ENCODE results near the gene THAP7. TPM values are rescaled to one million over a fixed set of nuclear protein-coding genes. Genes with fewer than 3 reads are reported as not detected.
A peak's percentile ranks its signal among the peaks of the same experiment; 100 is the strongest.
"Not testable (repeated sequence)": the region's sequence is repeated elsewhere in the genome, so short reads cannot be mapped to it uniquely, and the experiment has no call there.

THAP7 gene
- total RNA-seq, 1 experiment from 2014 or later = 24.6 TPM

DNA sequence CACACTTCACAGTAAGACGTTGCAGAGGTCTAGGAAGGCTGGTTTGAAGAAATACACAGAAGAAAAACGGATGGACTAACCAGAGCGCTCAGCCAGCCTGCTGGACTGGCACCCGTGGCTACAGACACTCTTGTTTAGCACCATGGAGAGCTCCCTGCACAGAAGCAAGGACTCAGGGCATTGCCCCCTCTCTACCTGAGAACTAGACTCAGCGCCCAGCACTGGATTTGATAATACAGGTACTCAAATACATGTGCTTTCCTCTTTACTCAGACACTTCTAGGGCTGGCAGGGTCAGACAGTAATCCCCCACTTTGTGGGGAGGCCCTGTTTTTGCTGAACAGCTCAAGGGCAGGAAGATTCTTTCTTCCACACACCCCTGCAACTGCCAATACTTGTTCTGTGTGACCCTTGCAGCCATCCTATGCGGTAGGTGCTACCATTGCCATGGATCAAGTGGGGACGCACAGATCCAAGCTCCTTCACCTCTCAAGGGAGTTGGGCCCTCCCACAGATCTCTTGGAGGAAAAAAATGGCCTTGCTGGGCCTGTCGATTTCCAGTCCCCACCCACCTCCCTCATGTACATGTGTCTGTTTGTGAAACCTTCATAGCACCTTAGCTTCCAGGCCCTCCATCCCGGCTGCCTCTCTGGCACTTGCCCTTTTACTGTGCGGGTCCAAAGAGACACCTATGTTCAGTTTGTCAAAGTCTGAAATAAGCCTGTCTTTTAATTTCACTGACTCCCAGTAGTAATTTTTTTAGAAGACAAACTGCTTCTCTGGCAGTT, 7.9 kb upstream of the THAP7 start:
- no CpG with 5 or more reads among the region's 10 CpGs for WGBS (ENCODE audit: extremely low coverage, insufficient read length, low lambda C conversion rate)
- TF ChIP-seq, protein P1, sequence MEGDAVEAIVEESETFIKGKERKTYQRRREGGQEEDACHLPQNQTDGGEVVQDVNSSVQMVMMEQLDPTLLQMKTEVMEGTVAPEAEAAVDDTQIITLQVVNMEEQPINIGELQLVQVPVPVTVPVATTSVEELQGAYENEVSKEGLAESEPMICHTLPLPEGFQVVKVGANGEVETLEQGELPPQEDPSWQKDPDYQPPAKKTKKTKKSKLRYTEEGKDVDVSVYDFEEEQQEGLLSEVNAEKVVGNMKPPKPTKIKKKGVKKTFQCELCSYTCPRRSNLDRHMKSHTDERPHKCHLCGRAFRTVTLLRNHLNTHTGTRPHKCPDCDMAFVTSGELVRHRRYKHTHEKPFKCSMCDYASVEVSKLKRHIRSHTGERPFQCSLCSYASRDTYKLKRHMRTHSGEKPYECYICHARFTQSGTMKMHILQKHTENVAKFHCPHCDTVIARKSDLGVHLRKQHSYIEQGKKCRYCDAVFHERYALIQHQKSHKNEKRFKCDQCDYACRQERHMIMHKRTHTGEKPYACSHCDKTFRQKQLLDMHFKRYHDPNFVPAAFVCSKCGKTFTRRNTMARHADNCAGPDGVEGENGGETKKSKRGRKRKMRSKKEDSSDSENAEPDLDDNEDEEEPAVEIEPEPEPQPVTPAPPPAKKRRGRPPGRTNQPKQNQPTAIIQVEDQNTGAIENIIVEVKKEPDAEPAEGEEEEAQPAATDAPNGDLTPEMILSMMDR (conservative IDR thresholded peaks at IDR 0.05) = no peak
- Histone ChIP-seq H3K9ac (ENCODE audit: extremely low read depth, insufficient read length, low read length) (no peak overlapping the region), H4K91ac (ENCODE audit: insufficient read length, low read depth, low read length) (no peak overlapping the region), H3K27ac (ENCODE audit: insufficient read length, low read depth, low read length) (no peak overlapping the region), H3K79me1 (ENCODE audit: insufficient read depth, low read depth, low read length, poor library complexity, severe bottlenecking) (no peaks in the 10 kb centered on the region), H3T11ph (ENCODE audit: low read length) (no peak overlapping the region), H3K79me2 (ENCODE audit: insufficient read depth, low read length) (no peaks in the 10 kb centered on the region), H3K4me1 (ENCODE audit: insufficient read depth, low read length) (peaks cover 3% of the 10 kb centered on the region; the same call in 1 of the 2 replicates), H3K56ac (ENCODE audit: insufficient read length, low read depth, low read length) (no peak overlapping the region), H3K23ac (ENCODE audit: insufficient read length, low read depth, low read length) (no peak overlapping the region), H3K27me3 (ENCODE audit: insufficient read depth, low read length) (no peaks in the 10 kb centered on the region), H3K23me2 (ENCODE audit: insufficient read length, low read depth, low read length, poor library complexity, severe bottlenecking) (peaks cover 7% of the 10 kb centered on the region), H2AK5ac (ENCODE audit: insufficient read length, low read length) (no peak overlapping the region), H2BK12ac (ENCODE audit: insufficient read length, low read depth, low read length) (no peak overlapping the region), H2BK20ac (ENCODE audit: low read depth, low read length, poor library complexity, severe bottlenecking) (no peak overlapping the region), H4K5ac (ENCODE audit: insufficient read length, low read depth, low read length) (no peak overlapping the region), H4K8ac (replicated peaks; ENCODE audit: insufficient read length, low read depth, low read length) (no peak overlapping the region), H2BK120ac (ENCODE audit: low read depth, low read length, poor library complexity, severe bottlenecking) (no peak overlapping the region), H3K4me2 (ENCODE audit: insufficient read depth, insufficient read length, low read length) (no peak overlapping the region), H2BK15ac (ENCODE audit: low read depth, low read length) (no peak overlapping the region), H3K4ac (ENCODE audit: low read depth, low read length) (no peak overlapping the region), H3K9me3 (ENCODE audit: control insufficient read depth, low read depth, low read length) (no peaks in the 10 kb centered on the region), H4K20me1 (ENCODE audit: control insufficient read depth, insufficient read depth, insufficient read length) (no peaks in the 10 kb centered on the region), H2BK5ac (ENCODE audit: insufficient read length, low read length) (no peak overlapping the region), H3K18ac (ENCODE audit: insufficient read length, low read depth, low read length) (no peak overlapping the region), H2AFZ (ENCODE audit: low read length) (no peak overlapping the region), H3K14ac (ENCODE audit: insufficient read depth, low read length) (no peak overlapping the region)
- peaks cover 33 to 46% of the 10 kb centered on the region in 2 experiments for H3K4me1 Mint-ChIP-seq
- H3K36me3 Mint-ChIP-seq (ENCODE audit: insufficient read depth in 1 of 3, low read depth in 3 of 3) = peaks cover 0 to 10% (median 0%) of the 10 kb centered on the region in 3 experiments; a peak in 2 of 7 replicates
- peak overlapping the region; percentile 21 to 56; a peak in 4 of 5 replicates for H3K4me3 Mint-ChIP-seq
- peak overlapping the region in 2 of 3 experiments; percentile 86 to 94; a peak in 2 of 7 replicates for H3K27ac Mint-ChIP-seq
- H3K27me3 Mint-ChIP-seq (ENCODE audit: low read depth) = peaks cover 18% of the 10 kb centered on the region
- H3K9me3 Mint-ChIP-seq = no peaks in the 10 kb centered on the region
- DNase-seq = peak; percentile 72

DNA sequence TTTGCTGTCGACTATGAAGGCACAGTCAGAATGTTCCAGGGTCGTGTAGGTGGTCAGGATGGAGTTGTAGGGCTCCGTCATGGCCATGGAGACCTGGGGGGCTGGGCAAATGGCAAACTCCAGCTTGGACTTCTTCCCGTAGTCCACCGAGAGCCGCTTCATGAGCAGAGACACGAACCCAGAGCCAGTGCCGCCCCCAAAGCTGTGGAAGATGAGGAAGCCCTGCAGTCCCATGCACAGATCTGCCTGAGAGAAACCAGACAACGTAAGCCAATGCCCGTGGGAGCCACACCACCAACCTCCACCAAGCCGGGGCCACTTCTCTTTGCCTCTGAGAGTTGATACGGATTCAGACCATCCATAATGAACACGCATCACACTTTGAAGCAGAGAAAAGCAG, 7.3 kb upstream of the THAP7 start:
- H2BK12ac ChIP-seq (ENCODE audit: insufficient read length, low read depth, low read length); H2BK15ac ChIP-seq (ENCODE audit: low read depth, low read length); H4K91ac ChIP-seq (ENCODE audit: insufficient read length, low read depth, low read length); H3K27ac Mint-ChIP-seq; H3K9me3 ChIP-seq (ENCODE audit: control insufficient read depth, low read depth, low read length); H3K23me2 ChIP-seq (ENCODE audit: insufficient read length, low read depth, low read length, poor library complexity, severe bottlenecking); H2BK5ac ChIP-seq (ENCODE audit: insufficient read length, low read length); H3K4me2 ChIP-seq (ENCODE audit: insufficient read depth, insufficient read length, low read length); H3K79me1 ChIP-seq (ENCODE audit: insufficient read depth, low read depth, low read length, poor library complexity, severe bottlenecking); H3K79me2 ChIP-seq (ENCODE audit: insufficient read depth, low read length); H3K4ac ChIP-seq (ENCODE audit: low read depth, low read length); H3K36me3 Mint-ChIP-seq (ENCODE audit: insufficient read depth in 1 of 3, low read depth in 3 of 3); DNase-seq; H3K27me3 ChIP-seq (ENCODE audit: insufficient read depth, low read length); H3K9ac ChIP-seq (ENCODE audit: extremely low read depth, insufficient read length, low read length); H3K56ac ChIP-seq (ENCODE audit: insufficient read length, low read depth, low read length); H3K23ac ChIP-seq (ENCODE audit: insufficient read length, low read depth, low read length); H3T11ph ChIP-seq (ENCODE audit: low read length); H4K8ac ChIP-seq (replicated peaks; ENCODE audit: insufficient read length, low read depth, low read length); H3K18ac ChIP-seq (ENCODE audit: insufficient read length, low read depth, low read length); H2AFZ ChIP-seq (ENCODE audit: low read length); H3K4me1 ChIP-seq (ENCODE audit: insufficient read depth, low read length); H4K20me1 ChIP-seq (ENCODE audit: control insufficient read depth, insufficient read depth, insufficient read length); H4K5ac ChIP-seq (ENCODE audit: insufficient read length, low read depth, low read length); H3K9me3 Mint-ChIP-seq; H2AK5ac ChIP-seq (ENCODE audit: insufficient read length, low read length); H2BK20ac ChIP-seq (ENCODE audit: low read depth, low read length, poor library complexity, severe bottlenecking); H3K14ac ChIP-seq (ENCODE audit: insufficient read depth, low read length); H3K27ac ChIP-seq (ENCODE audit: insufficient read length, low read depth, low read length); H2BK120ac ChIP-seq (ENCODE audit: low read depth, low read length, poor library complexity, severe bottlenecking): not testable (repeated sequence)
- H3K27me3 Mint-ChIP-seq (ENCODE audit: low read depth) = peaks cover 15% of the 10 kb centered on the region
- H3K4me1 Mint-ChIP-seq = peaks cover 28 to 40% of the 10 kb centered on the region in 2 experiments
- peak overlapping the region in 1 of 2 experiments; percentile 4; a peak in 1 of 5 replicates for H3K4me3 Mint-ChIP-seq
- no CpG with 5 or more reads among the region's 13 CpGs for WGBS (ENCODE audit: extremely low coverage, insufficient read length, low lambda C conversion rate)

Data from H9 (cell line).